GM12874 (cell line): ENCODE results near the gene CAMK1D.

ENCODE experiments used
- CTCF ChIP-seq: IDR thresholded peaks from 2 replicates; pipeline ENCODE4 v1.5.1; 2011; ENCODE audit warnings: low read depth, mild to moderate bottlenecking, control low read depth, low read length, moderate library complexity; ENCODE audit not compliant: insufficient read depth

The CAMK1D gene

GRCh38 chr10:12579954-12580858 lies 230.9 kb downstream of the CAMK1D start:
- no peak for TF ChIP-seq CTCF

GRCh38 chr10:12583891-12584595 lies 234.7 kb downstream of the CAMK1D start:
- no peak for TF ChIP-seq CTCF

GRCh38 chr10:12586741-12587140 lies 237.4 kb downstream of the CAMK1D start:
- no peak for TF ChIP-seq CTCF

DNA sequence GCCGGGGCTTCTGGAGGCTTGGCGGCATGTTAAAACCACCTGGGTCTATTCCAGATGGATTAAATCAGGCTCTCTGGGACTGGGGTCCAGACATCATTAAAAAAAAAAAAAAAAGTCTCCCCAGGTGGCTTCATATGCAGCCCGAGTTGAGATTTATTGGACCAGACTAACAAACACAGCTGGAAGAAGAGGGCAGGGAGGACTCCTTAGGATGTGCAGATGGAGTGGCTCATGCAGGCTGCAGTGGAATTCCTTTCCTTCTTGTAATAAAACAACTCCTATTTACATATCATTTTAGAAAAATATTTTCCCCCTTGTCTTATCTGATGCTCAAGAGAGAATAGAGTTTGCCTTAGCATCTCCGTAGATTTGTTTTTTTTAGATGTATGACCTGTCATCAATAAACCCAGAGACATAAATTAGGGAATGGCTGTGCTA lies 238.1 kb downstream of the CAMK1D start:
- no peak for TF ChIP-seq CTCF

GRCh38 chr10:12588091-12588860 lies 238.9 kb downstream of the CAMK1D start:
- TF ChIP-seq CTCF: no peak

DNA sequence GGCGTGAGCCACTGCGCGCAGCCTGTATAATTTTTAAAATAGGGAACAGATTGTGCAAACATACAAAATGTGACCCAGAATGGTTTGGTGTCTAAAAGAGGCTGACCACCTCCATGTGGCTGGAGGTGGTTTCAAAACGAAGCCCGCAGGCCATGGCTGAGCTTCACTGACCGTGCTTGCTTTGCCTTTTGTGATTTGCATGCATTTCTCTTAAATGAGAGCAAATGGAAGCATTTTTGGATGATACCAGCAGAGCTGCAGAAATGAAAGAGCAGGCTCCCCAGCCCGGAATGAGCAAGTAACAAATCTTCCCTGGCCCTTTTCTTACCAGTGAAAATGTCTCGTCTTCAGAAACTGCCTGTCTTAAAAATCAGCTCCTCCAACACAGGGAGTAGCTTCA lies 239.9 kb downstream of the CAMK1D start:
- no peak for TF ChIP-seq CTCF

DNA sequence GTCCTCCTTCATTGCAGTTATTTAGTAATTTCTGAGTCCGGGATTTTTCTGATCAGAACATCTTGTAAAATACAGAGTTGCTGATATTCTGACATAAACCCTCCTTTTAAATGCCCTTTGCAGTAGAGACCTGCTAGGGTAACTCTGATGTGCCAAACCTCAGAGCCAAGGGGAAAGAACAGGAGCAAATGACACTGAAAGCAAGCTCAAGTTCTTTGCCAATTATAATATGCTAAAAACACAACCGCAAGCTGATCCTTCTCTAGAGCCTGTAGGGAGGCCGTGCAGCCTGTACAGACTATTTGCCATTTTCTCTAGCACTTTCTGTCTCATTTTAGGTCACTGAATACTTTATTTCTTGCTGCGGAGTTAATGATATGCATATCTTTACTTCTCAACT lies 240.4 kb downstream of the CAMK1D start:
- TF ChIP-seq CTCF: no peak
